ENCODE results near the gene RHOG. TPM values are rescaled to one million over a fixed set of nuclear protein-coding genes. Genes with fewer than 3 reads are reported as not detected.
A peak's percentile ranks its signal among the peaks of the same experiment; 100 is the strongest.

Gene RHOG
- 13.4 and 17.3 TPM in 2 replicates for total RNA-seq (2014; rRNA removed; shearing (Covaris generic))

DNA sequence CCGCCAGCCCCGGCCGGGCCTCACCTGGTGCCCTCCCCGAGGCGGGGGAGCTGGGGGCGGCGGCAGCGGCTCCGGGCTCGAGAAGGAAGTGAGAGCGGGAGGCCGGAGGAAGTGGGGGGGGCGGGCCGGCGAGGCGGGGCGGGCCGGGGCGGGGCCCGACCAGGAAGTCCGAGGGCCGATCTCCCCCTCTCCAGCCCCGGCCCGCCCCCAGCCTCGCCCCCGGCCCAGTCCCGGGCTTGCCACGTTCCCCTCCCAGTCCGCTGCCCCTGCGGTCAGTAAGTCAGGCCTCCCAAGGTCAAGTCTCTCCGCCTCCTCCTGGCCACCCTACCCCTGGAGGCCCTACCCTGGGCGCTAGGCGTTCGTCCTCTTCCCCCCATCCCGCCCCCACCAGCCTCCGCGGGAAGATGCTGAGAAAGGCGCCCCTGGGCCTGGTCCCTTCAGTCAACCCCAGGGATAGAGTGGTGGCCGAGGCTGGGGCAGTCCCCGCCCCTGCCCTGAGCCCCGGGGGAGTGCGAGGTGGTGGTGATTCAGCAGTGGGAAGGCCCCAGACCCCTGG is at the start of gene RHOG:
Gene RHOG, minus strand, starts transcription at position 90 of the 556 bp plus-strand sequence. CDS start 12,821 bp downstream, outside the sequence.
- peak; percentile 90 for DNase-seq (ENCODE audit: low read depth)

GRCh38 chr11:3890014-3890413 is 49.3 kb upstream of the RHOG start:
- no peak for DNase-seq (ENCODE audit: low read depth)

- no peak for DNase-seq (ENCODE audit: low read depth)
Observed at GRCh38 chr11:3888876-3889275, 48.1 kb upstream of the RHOG start.

DNA sequence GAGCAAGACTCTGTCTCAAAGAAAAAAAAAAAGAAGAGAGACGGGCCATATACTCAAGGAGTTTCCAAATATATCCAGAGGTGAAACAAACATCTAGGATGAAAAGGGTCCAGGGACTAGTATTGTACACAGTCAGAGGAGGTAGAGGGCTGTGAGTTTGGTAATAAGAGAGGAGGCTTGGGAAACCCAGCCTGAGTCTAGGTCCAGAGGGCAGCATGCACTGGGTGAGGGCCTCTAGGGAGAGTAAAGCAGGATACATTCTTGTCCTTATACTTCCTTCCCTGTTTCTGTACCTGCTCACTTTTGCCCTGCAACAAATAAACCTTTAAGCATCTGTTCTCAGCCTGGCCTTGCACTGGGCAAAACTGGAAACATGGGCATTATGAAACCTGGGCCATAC is 46.2 kb upstream of the RHOG start:
- no peak for DNase-seq (ENCODE audit: low read depth)

DNA sequence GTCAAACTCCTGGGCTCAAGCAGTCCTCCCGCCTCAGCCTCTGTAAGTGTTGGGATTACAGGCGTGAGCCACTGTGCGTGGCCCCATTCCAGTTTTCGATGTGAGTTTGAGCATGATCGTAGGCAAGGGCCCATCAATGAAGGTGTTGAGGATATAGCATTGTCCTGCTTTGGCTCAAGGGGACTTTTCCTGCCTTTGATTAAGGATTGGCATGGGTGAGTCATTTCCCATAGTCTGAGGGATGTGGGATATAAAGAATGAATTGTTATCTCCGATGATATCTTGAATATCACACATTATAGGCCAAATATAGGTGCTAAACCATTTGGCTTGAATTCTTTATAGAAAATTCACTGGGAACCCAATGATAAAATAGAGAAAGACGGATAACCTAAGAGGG is 45.1 kb upstream of the RHOG start:
- DNase-seq (ENCODE audit: low read depth): peak; percentile 11

DNA sequence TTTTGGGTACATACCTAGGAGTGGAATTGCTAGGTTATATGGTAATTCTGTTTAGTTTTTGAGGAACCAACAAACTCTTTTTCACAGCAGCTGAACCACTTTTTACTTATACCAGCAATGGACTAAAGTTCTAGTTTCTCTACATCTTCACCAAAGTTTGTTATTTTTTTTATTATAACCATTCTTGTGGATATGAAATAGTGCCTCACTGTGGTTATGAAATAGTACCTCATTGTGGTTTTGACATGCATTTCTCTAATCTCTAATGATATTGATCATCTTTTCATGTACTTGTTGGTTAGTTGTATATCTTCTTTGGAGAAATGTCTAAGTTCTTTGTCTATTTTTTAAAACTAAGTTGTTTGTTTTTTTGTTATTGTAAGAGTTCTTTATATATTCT is 41.9 kb upstream of the RHOG start:
- DNase-seq (ENCODE audit: low read depth): no peak

GRCh38 chr11:3880724-3881123 is 40.0 kb upstream of the RHOG start:
- peak; percentile 62 for DNase-seq (ENCODE audit: low read depth)

- no peak for DNase-seq (ENCODE audit: low read depth)
Observed at GRCh38 chr11:3879967-3880542, 39.3 kb upstream of the RHOG start.

DNA sequence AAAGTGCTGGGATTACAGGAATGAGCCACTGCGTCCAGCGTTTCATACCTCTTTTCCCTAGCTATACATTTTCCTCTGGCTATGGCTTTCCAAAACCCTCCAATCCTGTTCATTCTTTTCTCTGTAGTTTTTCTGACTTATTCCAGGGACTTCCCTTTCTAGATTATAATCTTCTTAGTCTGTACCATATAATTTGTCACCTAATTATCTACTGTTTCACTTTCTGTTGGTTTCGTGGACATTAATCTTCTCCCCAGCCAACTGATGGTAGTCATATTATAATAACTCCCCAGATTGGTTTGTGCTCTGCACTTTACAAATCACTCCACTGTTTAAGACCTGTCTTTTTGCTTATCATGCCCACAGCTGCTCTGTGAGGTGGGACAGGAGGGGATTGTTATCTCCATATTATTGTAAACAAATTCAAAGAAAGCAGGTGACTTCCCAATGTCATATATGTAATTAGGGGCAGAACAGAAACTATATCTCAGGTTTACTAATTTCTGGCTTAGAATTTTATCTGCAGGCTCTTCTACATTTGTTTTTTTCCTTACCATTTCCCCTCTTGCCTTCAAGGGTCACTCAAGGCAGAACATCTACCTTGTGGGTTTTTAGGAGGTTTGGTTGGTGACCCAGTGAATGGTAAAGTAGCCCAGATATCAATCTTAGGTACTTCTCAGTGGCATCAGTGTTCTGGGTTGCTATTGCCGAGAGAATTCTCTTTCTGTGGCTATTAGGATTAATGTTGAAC is 38.6 kb upstream of the RHOG start:
- DNase-seq (ENCODE audit: low read depth): no peak

DNA sequence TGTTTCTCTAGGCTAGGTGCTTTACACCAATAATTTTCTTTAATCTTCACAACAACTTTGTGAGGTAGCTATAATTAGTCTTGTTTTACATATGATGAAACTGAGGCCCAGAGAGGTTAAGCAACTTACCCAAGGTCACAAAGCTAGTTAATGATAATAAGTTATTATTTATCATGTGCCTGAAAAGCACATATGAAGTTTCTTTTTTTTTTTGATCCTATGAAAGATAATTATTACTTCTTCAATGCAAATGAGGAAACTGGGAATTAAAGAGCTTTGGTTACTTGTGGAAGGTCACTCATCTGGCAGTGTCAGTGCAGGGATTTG is 37.5 kb upstream of the RHOG start:
- DNase-seq (ENCODE audit: low read depth): no peak

DNA sequence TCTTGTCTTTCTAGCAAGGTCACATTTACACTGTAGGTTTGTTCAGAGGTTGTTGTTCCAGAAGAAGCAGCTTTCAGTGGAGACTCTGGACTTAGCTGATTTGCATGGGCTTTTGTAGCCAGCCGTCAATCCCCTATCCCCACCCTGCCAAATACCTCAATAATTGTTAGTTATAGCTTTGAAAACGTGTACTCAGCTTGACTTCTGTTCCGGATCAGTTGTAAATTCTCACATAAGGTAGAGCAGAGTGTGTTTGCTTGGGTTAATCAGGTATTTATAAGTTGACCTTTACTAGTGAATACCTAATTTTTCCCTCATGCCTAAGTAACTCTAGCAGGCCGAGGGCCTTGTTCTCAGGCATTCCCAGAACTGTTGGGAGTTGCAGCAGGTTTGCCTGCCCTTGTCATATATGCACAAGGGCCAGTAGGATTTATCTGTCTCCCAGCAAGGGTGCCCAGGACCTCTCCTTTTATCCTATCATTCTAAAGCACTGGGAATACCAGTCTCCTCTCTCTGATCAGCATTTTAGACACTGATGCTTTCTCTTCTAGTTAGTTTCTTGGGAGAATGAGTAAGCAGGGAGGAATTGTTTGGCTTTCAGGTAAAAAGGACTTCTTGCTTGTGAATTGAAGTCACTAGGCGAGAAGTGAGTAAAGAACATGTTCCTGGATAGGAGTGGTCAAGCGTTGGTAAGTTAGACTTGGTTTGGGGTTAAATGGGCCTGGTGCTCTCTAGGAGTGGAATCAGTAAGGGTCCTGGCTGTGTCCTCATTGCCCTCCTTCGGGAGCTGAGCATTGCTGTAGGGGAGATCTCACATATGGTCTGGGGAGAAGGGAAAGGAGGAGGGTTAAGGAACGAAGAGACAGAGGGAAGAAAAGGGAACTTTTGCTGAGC is 36.9 kb upstream of the RHOG start:
- DNase-seq (ENCODE audit: low read depth): no peak

DNA sequence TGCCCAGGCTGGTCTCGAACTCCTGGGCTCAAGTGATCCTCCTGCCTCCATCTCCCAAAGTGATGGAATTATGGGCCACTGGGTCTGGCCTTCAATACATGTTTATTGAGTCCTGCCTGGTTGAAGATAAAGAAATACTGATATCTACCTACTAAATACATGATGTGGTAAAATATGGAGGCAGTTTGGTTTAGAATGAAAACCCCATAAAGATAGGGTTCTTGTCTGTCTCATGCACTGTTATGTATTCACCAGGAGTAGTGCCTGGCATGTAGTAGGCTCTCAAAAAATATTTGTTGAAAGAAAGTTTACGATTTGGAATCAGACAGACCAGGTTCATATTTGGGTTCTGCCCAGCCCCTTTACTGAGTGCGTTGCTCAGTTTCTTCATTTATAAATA is 35.9 kb upstream of the RHOG start:
- no peak for DNase-seq (ENCODE audit: low read depth)

- no peak for DNase-seq (ENCODE audit: low read depth)
Observed at GRCh38 chr11:3873712-3874349, 33.1 kb upstream of the RHOG start.

DNA sequence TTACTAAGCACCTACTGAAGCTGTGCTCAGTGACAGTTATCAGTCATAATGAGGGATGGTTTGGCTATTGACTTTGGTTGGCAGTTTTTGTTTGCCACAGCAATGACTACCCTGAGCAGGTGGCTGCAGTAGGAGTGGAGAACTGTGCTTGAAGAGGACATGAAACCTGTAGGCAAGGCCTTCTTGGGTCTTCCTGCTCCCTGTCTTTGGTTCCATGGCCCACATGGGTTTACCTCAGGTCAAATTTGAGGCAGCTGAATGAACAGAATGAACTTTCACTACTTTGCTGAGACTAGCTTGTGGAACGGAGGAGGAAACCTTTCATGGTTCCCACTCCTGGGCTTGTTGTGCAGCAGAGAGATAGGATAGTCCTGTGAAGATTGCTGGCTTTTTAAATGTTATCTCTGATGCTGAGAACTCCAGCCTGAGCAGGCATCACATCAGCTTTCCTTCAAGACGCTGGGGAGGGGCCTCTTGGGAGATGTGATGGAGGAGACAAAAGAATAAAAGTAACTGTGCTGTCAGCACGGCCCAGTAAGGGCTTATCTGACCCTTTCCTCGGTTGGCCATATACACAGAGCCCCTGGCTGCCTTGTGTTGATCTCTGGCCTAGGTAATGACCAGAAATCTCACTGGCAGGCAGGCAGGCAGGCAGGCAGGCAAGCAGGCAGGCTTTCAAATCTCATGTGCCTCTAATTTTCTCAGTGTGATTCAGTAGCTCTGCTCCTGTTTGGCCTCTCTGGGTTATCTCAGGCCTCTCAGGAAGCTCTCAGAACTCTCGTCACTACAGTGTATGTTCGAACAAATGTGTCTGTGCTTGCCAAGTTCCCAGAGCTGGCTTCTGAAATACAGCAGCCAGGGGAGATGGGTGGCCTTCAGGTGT is 26.7 kb upstream of the RHOG start:
- peak; percentile 15 for DNase-seq (ENCODE audit: low read depth)

DNA sequence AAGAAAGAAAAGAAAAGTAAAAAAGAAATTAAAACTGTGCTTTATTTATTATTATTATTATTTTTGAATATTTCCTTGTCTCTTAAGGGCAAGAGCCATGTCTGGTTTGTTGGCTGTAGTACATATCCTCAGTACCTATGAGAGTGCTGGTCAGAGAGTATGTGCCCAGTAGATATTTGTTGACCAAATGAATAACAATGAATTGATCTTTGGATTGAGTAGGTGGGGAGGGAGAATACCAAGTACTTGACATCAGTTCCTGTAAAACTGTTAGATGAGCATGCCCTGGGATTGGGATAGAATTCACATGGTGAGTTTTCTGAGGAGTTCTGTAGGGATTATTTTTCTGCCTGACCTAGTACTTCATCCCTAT is 26.1 kb upstream of the RHOG start:
- DNase-seq (ENCODE audit: low read depth): no peak

DNA sequence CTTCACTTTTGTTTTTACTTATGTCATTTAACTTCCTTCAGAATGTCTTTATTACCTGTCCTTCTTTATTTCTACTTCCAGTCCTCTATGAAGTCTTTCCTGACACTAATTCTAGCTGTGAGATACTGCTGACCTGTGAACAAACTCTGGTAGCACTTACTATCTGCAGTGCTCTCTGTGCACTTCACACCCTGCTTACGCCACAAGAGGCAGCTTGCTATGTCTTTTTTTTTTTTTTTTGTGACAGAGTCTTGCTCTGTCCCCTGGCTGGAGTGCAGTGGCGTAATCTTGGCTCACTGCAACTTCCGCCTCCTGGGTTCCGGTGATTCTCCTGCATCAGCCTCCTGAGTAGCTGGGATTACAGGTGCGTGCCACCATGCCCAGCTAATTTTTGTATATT is 25.4 kb upstream of the RHOG start:
- no peak for DNase-seq (ENCODE audit: low read depth)

- peak; percentile 58 for DNase-seq (ENCODE audit: low read depth)
Observed at GRCh38 chr11:3865388-3866193, 24.8 kb upstream of the RHOG start.

DNA sequence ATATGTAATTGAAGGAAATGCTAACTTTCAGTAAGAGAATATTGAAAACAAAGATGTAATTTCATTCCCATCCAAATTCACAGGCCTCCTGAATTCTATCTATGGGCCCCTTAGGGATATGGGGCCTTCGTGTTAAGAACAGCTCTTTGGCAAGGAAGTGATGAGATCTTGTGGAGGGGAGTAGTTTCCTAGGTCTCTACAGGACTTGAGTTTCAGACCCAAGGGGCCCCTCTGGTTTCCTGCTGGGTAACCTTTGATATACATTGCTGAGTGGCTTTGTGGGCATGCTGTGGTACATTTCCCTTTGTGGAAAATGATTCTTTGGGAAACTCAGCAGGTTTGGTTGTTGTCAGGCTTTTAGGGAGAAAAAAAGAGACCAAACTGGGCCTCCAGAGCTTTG is 20.9 kb upstream of the RHOG start:
- peak; percentile 36 for DNase-seq (ENCODE audit: low read depth)

GRCh38 chr11:3860898-3861393 is 20.2 kb upstream of the RHOG start:
- peak; percentile 33 for DNase-seq (ENCODE audit: low read depth)

DNA sequence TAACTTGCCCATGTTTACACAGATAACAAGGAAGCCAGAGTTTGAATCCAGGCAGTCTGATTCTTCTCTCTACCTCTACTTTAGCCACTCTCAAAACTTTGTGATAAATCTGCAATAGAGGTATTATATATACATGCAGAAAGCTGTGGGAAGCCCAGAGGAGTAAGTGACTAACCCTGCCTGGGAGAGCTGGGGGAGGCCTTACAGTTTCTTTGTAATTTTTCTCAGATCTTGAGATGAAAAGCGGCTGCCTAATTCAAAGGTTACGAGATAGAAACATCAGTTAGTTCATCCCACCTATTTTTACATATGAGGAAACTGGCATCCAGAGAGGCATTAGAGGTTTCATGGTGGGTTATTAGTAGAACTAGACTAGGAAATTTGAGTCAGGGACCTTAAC is 19.6 kb upstream of the RHOG start:
- no peak for DNase-seq (ENCODE audit: low read depth)
